ENCODE data around the gene TTLL13. TPM values are rescaled to one million over a fixed set of nuclear protein-coding genes. Genes with fewer than 3 reads are reported as not detected.

The TTLL13 gene
- total RNA-seq, 1 experiment from 2014 or later, result 1.0 TPM

DNA sequence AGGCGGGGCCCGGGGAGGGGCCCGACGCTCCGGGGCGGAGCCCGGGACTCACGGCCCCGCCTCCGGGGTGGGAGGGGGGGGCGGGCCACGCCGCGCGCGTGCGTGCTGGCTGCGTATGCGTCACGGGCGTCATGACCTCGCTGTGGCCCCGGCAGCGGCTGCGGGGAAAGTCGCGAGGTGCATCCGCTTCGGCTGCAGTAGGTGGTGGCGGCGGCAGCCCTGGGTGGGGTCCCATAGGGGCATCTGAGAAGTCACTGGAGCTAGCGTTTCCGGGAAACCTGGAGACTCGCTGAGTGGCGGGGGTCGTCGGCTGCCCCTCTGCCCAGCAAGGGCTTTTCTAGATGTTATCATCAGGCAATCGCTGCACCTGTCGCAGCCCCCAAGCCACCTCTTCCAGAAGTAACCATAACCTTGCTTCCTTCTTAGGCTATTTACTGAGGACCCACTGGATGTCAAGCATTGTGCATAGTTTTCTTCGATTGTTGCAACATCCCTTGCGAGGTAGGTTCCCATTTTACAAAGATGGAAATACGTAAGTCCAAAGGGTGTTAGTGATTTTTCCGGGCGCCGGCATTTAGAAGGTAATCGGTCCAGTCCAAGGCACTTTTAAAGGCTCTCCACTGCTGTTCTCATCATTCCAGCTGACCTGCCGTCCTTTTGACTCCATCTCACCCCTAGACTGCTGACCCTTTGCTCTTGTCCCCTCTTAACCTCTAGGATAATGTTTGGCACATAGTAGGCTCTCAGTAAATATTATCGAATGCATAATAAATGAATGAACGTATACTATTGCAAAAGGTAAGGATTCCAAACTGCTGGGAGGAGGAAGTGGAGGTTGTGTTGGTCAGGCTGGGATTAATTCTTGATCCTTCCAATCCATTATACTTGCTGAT is 15.0 kb upstream of the TTLL13 start, which contains the start of gene GDPGP1:
TSS of gene GDPGP1 (plus strand) at position 114 of the 893 bp plus-strand sequence. CDS start 6,700 bp downstream, outside the sequence.
- RAD21 ChIA-PET (ENCODE audit: low non-redundant PET in 1 of 2, low total read pairs in 2 of 2, uncharacterized antibody in 2 of 2, unreplicated experiment in 2 of 2), result interaction anchor here in 1 of 2 experiments (1.3 kb wide), 1 partner anchor 15 kb away, joined by 6 read pairs; no protein-coding TSS in a partner anchor
- peak within 1 kb of the TSS; percentile 69 for H3K27ac ChIP-seq (ENCODE audit: low read depth, low read length)
- TF ChIP-seq POLR2A (IDR thresholded peaks at IDR 0.05; ENCODE audit: borderline replicate concordance, extremely low read depth, insufficient read depth, insufficient read length) (peak; percentile 67), TCF7L2 (IDR thresholded peaks at IDR 0.05; ENCODE audit: borderline replicate concordance, extremely low read depth, insufficient read depth, insufficient read length) (no peak), ZFX (IDR thresholded peaks at IDR 0.05) (no peak), ZNF274 (IDR thresholded peaks at IDR 0.05; ENCODE audit: low read depth, low read length) (no peak), SRF (IDR thresholded peaks at IDR 0.05; ENCODE audit: low read depth) (no peak), POLR2AphosphoS5 (IDR thresholded peaks at IDR 0.05; ENCODE audit: low read depth, low read length) (peak; percentile 73)
- TSS peak; percentile 61 for BruUV-seq (replicated peaks)
- no peaks in the 10 kb centered on the region for H3K27me3 ChIP-seq (ENCODE audit: insufficient read depth, low read length)
- peaks cover 15% of the 10 kb centered on the region for H3K79me2 ChIP-seq (ENCODE audit: insufficient read depth, low read length)
- DNase-seq (ENCODE audit: low read depth, low spot score), result no peak
- POLR2A ChIA-PET, result interaction anchor here (0.5 to 1.9 kb wide), 13 partner anchors 11 to 341 kb away, joined by 3 to 9 read pairs (median 4); partner anchors contain the start of genes AP3S2, IDH2 and TTLL13
- CTCF ChIA-PET, result interaction anchor here (0.6 to 2.7 kb wide), 12 partner anchors 12 to 147 kb away, joined by 3 to 26 read pairs (median 4); partner anchors contain the start of gene TTLL13
- H3K4me2 ChIP-seq (ENCODE audit: low read length), result peak within 1 kb of the TSS; percentile 89
- no peaks in the 10 kb centered on the region for H4K20me1 ChIP-seq (ENCODE audit: insufficient read depth)
- H3K4me3 ChIP-seq (replicated peaks in 1 of 2; ENCODE audit: low read depth in 1 of 2, low read length in 2 of 2), result peak within 1 kb of the TSS; percentile 67 to 87
- no peak within 1 kb of the TSS for H2AFZ ChIP-seq (ENCODE audit: low read depth, low read length, poor library complexity, severe bottlenecking)
- peak within 1 kb of the TSS; percentile 85 for H3K9ac ChIP-seq (ENCODE audit: low read length)
- no peak for ATAC-seq
- H3K36me3 ChIP-seq (ENCODE audit: control insufficient read depth in 1 of 2, insufficient read depth in 2 of 2, low read length in 2 of 2), result peaks cover 13 to 28% of the 10 kb centered on the region in 2 experiments; a peak in 3 of 4 replicates
- H3K4me1 ChIP-seq (ENCODE audit: control insufficient read depth in 1 of 2, insufficient read depth in 2 of 2, low read length in 2 of 2), result peaks cover 9 to 49% of the 10 kb centered on the region in 2 experiments; a peak in 3 of 4 replicates
- intact Hi-C loops (cut with micrococcal nuclease), result no loop called here
- no peaks in the 10 kb centered on the region for H3K9me3 ChIP-seq (ENCODE audit: control insufficient read depth in 1 of 2, insufficient read depth in 1 of 2, low read depth in 1 of 2, low read length in 2 of 2)
- H3K9me2 ChIP-seq (ENCODE audit: insufficient read depth), result no peaks in the 10 kb centered on the region

- intact Hi-C loops (cut with micrococcal nuclease), result no loop called here
- ATAC-seq (no peak), DNase-seq (ENCODE audit: low read depth, low spot score) (no peak)
- ChIA-PET POLR2A (interaction anchor here (1.3 kb wide), 1 partner anchor 10 kb away, joined by 3 read pairs; the partner anchor contains the start of gene TTLL13), CTCF (no interaction called here), RAD21 (ENCODE audit: low non-redundant PET in 1 of 2, low total read pairs in 2 of 2, uncharacterized antibody in 2 of 2, unreplicated experiment in 2 of 2) (no interaction called here)
- Histone ChIP-seq H3K4me2 (ENCODE audit: low read length) (no peak overlapping the region), H3K79me2 (ENCODE audit: insufficient read depth, low read length) (0 out of 2 replicates have a peak, but pooled peaks cover 1% of the 10 kb centered on the region), H3K9me2 (ENCODE audit: insufficient read depth) (no peaks in the 10 kb centered on the region), H3K9me3 (ENCODE audit: control insufficient read depth in 1 of 2, insufficient read depth in 1 of 2, low read depth in 1 of 2, low read length in 2 of 2) (no peaks in the 10 kb centered on the region), H3K9ac (ENCODE audit: low read length) (no peak overlapping the region), H3K27me3 (ENCODE audit: insufficient read depth, low read length) (no peaks in the 10 kb centered on the region), H3K27ac (ENCODE audit: low read depth, low read length) (no peak overlapping the region), H3K4me1 (ENCODE audit: control insufficient read depth in 1 of 2, insufficient read depth in 2 of 2, low read length in 2 of 2) (peaks cover 4 to 32% of the 10 kb centered on the region in 2 experiments; a peak in 3 of 4 replicates), H3K4me3 (replicated peaks in 1 of 2; ENCODE audit: low read depth in 1 of 2, low read length in 2 of 2) (no peak overlapping the region), H2AFZ (ENCODE audit: low read depth, low read length, poor library complexity, severe bottlenecking) (no peak overlapping the region), H3K36me3 (ENCODE audit: control insufficient read depth in 1 of 2, insufficient read depth in 2 of 2, low read length in 2 of 2) (peaks cover 7 to 8% of the 10 kb centered on the region in 2 experiments; a peak in 2 of 4 replicates), H4K20me1 (ENCODE audit: insufficient read depth) (no peaks in the 10 kb centered on the region)
- no TSS peak for BruUV-seq (replicated peaks)
- TF ChIP-seq TCF7L2 (IDR thresholded peaks at IDR 0.05; ENCODE audit: borderline replicate concordance, extremely low read depth, insufficient read depth, insufficient read length) (no peak), CTCF (IDR thresholded peaks at IDR 0.05 in 2 of 3, conservative IDR thresholded peaks at IDR 0.05 in 1 of 3; ENCODE audit: borderline replicate concordance in 1 of 3, insufficient read depth in 1 of 3, low read depth in 2 of 3, low read length in 2 of 3) (no peak), MAX (IDR thresholded peaks at IDR 0.05) (no peak), JUND (IDR thresholded peaks at IDR 0.05) (no peak), EZH2 (IDR thresholded peaks at IDR 0.05) (no peak), SRF (IDR thresholded peaks at IDR 0.05; ENCODE audit: low read depth) (no peak), POLR2A (IDR thresholded peaks at IDR 0.05; ENCODE audit: borderline replicate concordance, extremely low read depth, insufficient read depth, insufficient read length) (no peak), YY1 (IDR thresholded peaks at IDR 0.05; ENCODE audit: extremely low read depth, insufficient replicate concordance, low read depth, low read length) (no peak), RAD21 (IDR thresholded peaks at IDR 0.05; ENCODE audit: low read depth) (no peak)
These were observed 10.0 kb upstream of the TTLL13 start for GRCh38 chr15:90239371-90239770.
